GM23338 (cell line): Measurements from ENCODE around the gene NCKAP5. TPM values are rescaled to one million over a fixed set of nuclear protein-coding genes. Genes with fewer than 3 reads are reported as not detected.

Experiments
- ATAC-seq: fragments of 200-7000 bp; cut with Tn5 transposase; 3 replicates; pipeline ENCODE4 v1.9.1; 2020
- DNase-seq: peaks from one replicate; pipeline ENCODE4 v3.0.0-alpha.2; 2015; ENCODE audit warnings: low spot score
- H2AFZ ChIP-seq: fragments of 200-600 bp; sonication (generic); 2 replicates; pipeline ENCODE4 v1.8.0; 2016; ENCODE audit warnings: antibody characterized with exemption, mild to moderate bottlenecking, moderate library complexity
- H3F3A ChIP-seq: fragments of 200-600 bp; sonication (generic); replicated peaks from 2 replicates; pipeline ENCODE4 v1.8.0; 2017; ENCODE audit warnings: antibody characterized with exemption, mixed run types, low read depth
- H3K27ac ChIP-seq: fragments of 200-600 bp; sonication (generic); 2 replicates; pipeline ENCODE4 v1.6.1; 2016; ENCODE audit warnings: low read depth
- H3K27me3 ChIP-seq: fragments of 200-600 bp; sonication (generic); 2 replicates; pipeline ENCODE4 v1.8.0; 2016; ENCODE audit warnings: mild to moderate bottlenecking, mixed run types, moderate library complexity; ENCODE audit not compliant: insufficient read depth
- H3K36me3 ChIP-seq: fragments of 200-600 bp; sonication (generic); 2 replicates; pipeline ENCODE4 v1.8.0; 2016; ENCODE audit warnings: mild to moderate bottlenecking; ENCODE audit not compliant: insufficient read depth
- H3K4me1 ChIP-seq: fragments of 200-600 bp; sonication (generic); 2 replicates; pipeline ENCODE4 v1.8.0; 2016; ENCODE audit warnings: mild to moderate bottlenecking, moderate library complexity; ENCODE audit not compliant: insufficient read depth
- H3K4me2 ChIP-seq: fragments of 200-600 bp; sonication (generic); 2 replicates; pipeline ENCODE4 v1.7.1; 2017; ENCODE audit warnings: mixed run types
- H3K4me3 ChIP-seq: fragments of 200-600 bp; sonication (generic); 2 replicates; pipeline ENCODE4 v1.6.1; 2016; ENCODE audit warnings: mixed run types
- H3K79me2 ChIP-seq: fragments of 200-600 bp; sonication (generic); replicated peaks from 2 replicates; pipeline ENCODE4 v1.8.0; 2017; ENCODE audit warnings: mild to moderate bottlenecking; ENCODE audit not compliant: insufficient read depth
- H3K9me2 ChIP-seq: fragments of 200-600 bp; sonication (generic); 2 replicates; pipeline ENCODE4 v1.8.0; 2017; ENCODE audit not compliant: insufficient read depth
- H4K20me1 ChIP-seq: fragments of 200-600 bp; sonication (generic); replicated peaks from 2 replicates; pipeline ENCODE4 v1.8.0; 2017; ENCODE audit warnings: mild to moderate bottlenecking; ENCODE audit not compliant: insufficient read depth
- H3K27ac Mint-ChIP-seq: 2 replicates; pipeline ENCODE4 v1.8.0; 2020; ENCODE audit warnings: inconsistent platforms, mild to moderate bottlenecking, moderate library complexity, mixed read lengths
- H3K27me3 Mint-ChIP-seq: 3 replicates; pipeline ENCODE4 v1.8.0; 2022; ENCODE audit warnings: low read depth, mild to moderate bottlenecking, moderate library complexity, mixed read lengths, inconsistent platforms; ENCODE audit not compliant: insufficient read depth, poor library complexity
- H3K36me3 Mint-ChIP-seq: 3 replicates; pipeline ENCODE4 v1.8.0; 2021; ENCODE audit warnings: low read depth, mild to moderate bottlenecking, inconsistent platforms, moderate library complexity, mixed read lengths
- H3K4me1 Mint-ChIP-seq: 3 replicates; pipeline ENCODE4 v1.8.0; 2020; ENCODE audit warnings: mild to moderate bottlenecking, inconsistent platforms, mixed read lengths
- H3K4me3 Mint-ChIP-seq: 3 replicates; pipeline ENCODE4 v1.8.0; 2021; ENCODE audit warnings: moderate library complexity, mild to moderate bottlenecking, inconsistent platforms, mixed read lengths
- H3K9me3 Mint-ChIP-seq: 3 replicates; pipeline ENCODE4 v1.8.0; 2020; ENCODE audit warnings: moderate library complexity, mild to moderate bottlenecking, inconsistent platforms, mixed read lengths
- CREB1 ChIP-seq: fragments of 250-450 bp; sonication (Bioruptor Pico); IDR thresholded peaks from 2 replicates; pipeline ENCODE4 v1.5.0; 2020; ENCODE audit warnings: low read depth, mild to moderate bottlenecking, moderate library complexity
- EZH2 ChIP-seq: fragments of 200-600 bp; sonication (generic); IDR thresholded peaks from one replicate; pipeline ENCODE4 v1.8.0; 2017; ENCODE audit warnings: antibody characterized with exemption, mild to moderate bottlenecking, low read depth; ENCODE audit not compliant: unreplicated experiment
- EZH2phosphoT487 ChIP-seq: fragments of 200-600 bp; sonication (generic); IDR thresholded peaks from one replicate; pipeline ENCODE4 v1.8.1; 2018; ENCODE audit warnings: antibody characterized with exemption; ENCODE audit not compliant: unreplicated experiment
- JUNB ChIP-seq: IDR thresholded peaks from one replicate; pipeline ENCODE4 v1.6.1; 2016; ENCODE audit warnings: antibody characterized with exemption; ENCODE audit not compliant: unreplicated experiment
- NANOG ChIP-seq: IDR thresholded peaks from 2 replicates; pipeline ENCODE4 v1.6.1; 2016; ENCODE audit warnings: antibody characterized with exemption, borderline replicate concordance
- POLR2AphosphoS5 ChIP-seq: IDR thresholded peaks from 2 replicates; pipeline ENCODE4 v1.6.1; 2016; ENCODE audit warnings: antibody characterized with exemption, low read depth
- STAT1 ChIP-seq: IDR thresholded peaks from one replicate; pipeline ENCODE4 v1.6.1; 2016; ENCODE audit warnings: antibody characterized with exemption; ENCODE audit not compliant: unreplicated experiment
- ZNF114 ChIP-seq: fragments of 250-450 bp; sonication (Bioruptor Pico); IDR thresholded peaks from 2 replicates; pipeline ENCODE4 v1.5.0; 2020; ENCODE audit warnings: mild to moderate bottlenecking, moderate library complexity
- ZNF331 ChIP-seq: fragments of 250-450 bp; sonication (Bioruptor Pico); IDR thresholded peaks from 2 replicates; pipeline ENCODE4 v1.5.0; 2020; ENCODE audit warnings: low read depth, mild to moderate bottlenecking, moderate library complexity
- polyA plus RNA-seq: library from polyadenylated mRNA; unstranded; fragments of >200 nt; fragmentation: Nextera tagmentation; extraction: Ambion mirVana; gene quantifications from 2 replicates; pipeline ENCODE4 v1.2.1, GENCODE V29; 2016
- total RNA-seq: library from RNA; depleted of rRNA; stranded (reverse); fragments of >200 nt; shearing (Covaris generic); gene quantifications from 2 replicates; pipeline ENCODE4 v1.2.3, GENCODE V29; 2014
- TF ChIP-seq, protein P1 (sequence below): IDR thresholded peaks from 2 replicates; pipeline ENCODE4 v1.6.1; 2016; ENCODE audit warnings: antibody characterized with exemption
- TF ChIP-seq, protein P2 (sequence below), 2 experiments: fragments of 200-600 bp in 1 of 2; sonication (generic) in 1 of 2; conservative IDR thresholded peaks; 2 replicates each; pipeline versions ENCODE4 v1.5.1 to v1.6.1; 2016 to 2017; ENCODE audit warnings: antibody characterized with exemption in 2 of 2, low read depth in 2 of 2, mild to moderate bottlenecking in 2 of 2, moderate library complexity in 1 of 2
- TF ChIP-seq, protein P3 (sequence below): fragments of 250-450 bp; sonication (Bioruptor Pico); IDR thresholded peaks from 2 replicates; pipeline ENCODE4 v1.5.0; 2020; ENCODE audit warnings: mild to moderate bottlenecking, moderate library complexity
- TF ChIP-seq, protein P4 (sequence below): IDR thresholded peaks from one replicate; pipeline ENCODE4 v1.6.1; 2018; ENCODE audit warnings: antibody characterized with exemption; ENCODE audit not compliant: unreplicated experiment

NCKAP5 gene
- total and polyA plus RNA-seq, 2 experiments from 2014 or later: 0.34 to 0.73 TPM

DNA sequence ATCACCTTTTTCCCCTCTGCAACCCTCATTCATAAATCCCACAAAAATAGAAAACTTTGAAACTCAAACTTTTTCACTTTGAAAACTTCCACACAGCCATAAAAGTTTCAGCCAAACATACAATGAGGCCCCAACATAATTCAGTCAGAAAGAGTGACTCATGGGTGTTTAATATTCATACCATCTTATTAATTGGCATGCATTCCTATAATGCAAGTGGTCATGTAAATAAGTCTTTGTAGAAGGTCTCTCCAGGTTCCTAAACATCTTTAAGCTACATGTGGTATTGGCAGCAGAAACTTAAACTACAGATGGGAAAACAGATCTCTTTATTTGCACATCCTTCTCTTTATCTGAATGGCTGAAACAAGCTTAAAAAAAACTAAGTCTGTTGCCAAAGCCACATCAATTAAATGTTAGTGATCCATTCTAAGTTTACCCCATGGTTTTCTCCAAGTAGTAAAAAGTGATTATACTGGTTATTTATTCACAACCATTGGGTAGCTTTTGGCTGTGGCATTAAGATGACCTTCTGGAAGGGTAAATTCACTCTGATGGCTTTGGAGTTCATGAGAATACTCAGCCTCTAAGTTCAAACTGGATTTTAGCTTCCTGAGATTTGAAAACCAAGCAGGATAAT lies 828.1 kb downstream of the NCKAP5 start:
- H3K27ac Mint-ChIP-seq: no peak overlapping the region
- Histone ChIP-seq H3K9me2 (0 out of 2 replicates have a peak, but pooled peaks cover 5% of the 10 kb centered on the region), H3K79me2 (no peaks in the 10 kb centered on the region), H3F3A (no peaks in the 10 kb centered on the region), H3K4me1 (0 out of 2 replicates have a peak, but pooled peaks cover 6% of the 10 kb centered on the region), H3K27me3 (no peaks in the 10 kb centered on the region), H4K20me1 (no peaks in the 10 kb centered on the region), H3K36me3 (no peaks in the 10 kb centered on the region), H3K27ac (no peak overlapping the region), H3K4me2 (no peak overlapping the region), H3K4me3 (no peak overlapping the region), H2AFZ (no peak overlapping the region)
- peaks cover 7% of the 10 kb centered on the region; the same call in 2 of the 3 replicates for H3K4me1 Mint-ChIP-seq
- no peak for ATAC-seq
- no peak overlapping the region for H3K4me3 Mint-ChIP-seq
- no peaks in the 10 kb centered on the region for H3K36me3 Mint-ChIP-seq
- TF ChIP-seq, protein P1, sequence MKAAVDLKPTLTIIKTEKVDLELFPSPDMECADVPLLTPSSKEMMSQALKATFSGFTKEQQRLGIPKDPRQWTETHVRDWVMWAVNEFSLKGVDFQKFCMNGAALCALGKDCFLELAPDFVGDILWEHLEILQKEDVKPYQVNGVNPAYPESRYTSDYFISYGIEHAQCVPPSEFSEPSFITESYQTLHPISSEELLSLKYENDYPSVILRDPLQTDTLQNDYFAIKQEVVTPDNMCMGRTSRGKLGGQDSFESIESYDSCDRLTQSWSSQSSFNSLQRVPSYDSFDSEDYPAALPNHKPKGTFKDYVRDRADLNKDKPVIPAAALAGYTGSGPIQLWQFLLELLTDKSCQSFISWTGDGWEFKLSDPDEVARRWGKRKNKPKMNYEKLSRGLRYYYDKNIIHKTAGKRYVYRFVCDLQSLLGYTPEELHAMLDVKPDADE: no peak
- TF ChIP-seq, protein P2, sequence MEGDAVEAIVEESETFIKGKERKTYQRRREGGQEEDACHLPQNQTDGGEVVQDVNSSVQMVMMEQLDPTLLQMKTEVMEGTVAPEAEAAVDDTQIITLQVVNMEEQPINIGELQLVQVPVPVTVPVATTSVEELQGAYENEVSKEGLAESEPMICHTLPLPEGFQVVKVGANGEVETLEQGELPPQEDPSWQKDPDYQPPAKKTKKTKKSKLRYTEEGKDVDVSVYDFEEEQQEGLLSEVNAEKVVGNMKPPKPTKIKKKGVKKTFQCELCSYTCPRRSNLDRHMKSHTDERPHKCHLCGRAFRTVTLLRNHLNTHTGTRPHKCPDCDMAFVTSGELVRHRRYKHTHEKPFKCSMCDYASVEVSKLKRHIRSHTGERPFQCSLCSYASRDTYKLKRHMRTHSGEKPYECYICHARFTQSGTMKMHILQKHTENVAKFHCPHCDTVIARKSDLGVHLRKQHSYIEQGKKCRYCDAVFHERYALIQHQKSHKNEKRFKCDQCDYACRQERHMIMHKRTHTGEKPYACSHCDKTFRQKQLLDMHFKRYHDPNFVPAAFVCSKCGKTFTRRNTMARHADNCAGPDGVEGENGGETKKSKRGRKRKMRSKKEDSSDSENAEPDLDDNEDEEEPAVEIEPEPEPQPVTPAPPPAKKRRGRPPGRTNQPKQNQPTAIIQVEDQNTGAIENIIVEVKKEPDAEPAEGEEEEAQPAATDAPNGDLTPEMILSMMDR (conservative IDR thresholded peaks at IDR 0.05; ENCODE audit: low read depth in 2 of 2): no peak
- TF ChIP-seq JUNB (no peak), EZH2phosphoT487 (no peak), POLR2AphosphoS5 (no peak), ZNF114 (no peak), NANOG (no peak), ZNF331 (CRISPR knock-in tag) (no peak), CREB1 (CRISPR knock-in tag) (no peak), EZH2 (no peak), STAT1 (no peak)
- TF ChIP-seq, protein P3, sequence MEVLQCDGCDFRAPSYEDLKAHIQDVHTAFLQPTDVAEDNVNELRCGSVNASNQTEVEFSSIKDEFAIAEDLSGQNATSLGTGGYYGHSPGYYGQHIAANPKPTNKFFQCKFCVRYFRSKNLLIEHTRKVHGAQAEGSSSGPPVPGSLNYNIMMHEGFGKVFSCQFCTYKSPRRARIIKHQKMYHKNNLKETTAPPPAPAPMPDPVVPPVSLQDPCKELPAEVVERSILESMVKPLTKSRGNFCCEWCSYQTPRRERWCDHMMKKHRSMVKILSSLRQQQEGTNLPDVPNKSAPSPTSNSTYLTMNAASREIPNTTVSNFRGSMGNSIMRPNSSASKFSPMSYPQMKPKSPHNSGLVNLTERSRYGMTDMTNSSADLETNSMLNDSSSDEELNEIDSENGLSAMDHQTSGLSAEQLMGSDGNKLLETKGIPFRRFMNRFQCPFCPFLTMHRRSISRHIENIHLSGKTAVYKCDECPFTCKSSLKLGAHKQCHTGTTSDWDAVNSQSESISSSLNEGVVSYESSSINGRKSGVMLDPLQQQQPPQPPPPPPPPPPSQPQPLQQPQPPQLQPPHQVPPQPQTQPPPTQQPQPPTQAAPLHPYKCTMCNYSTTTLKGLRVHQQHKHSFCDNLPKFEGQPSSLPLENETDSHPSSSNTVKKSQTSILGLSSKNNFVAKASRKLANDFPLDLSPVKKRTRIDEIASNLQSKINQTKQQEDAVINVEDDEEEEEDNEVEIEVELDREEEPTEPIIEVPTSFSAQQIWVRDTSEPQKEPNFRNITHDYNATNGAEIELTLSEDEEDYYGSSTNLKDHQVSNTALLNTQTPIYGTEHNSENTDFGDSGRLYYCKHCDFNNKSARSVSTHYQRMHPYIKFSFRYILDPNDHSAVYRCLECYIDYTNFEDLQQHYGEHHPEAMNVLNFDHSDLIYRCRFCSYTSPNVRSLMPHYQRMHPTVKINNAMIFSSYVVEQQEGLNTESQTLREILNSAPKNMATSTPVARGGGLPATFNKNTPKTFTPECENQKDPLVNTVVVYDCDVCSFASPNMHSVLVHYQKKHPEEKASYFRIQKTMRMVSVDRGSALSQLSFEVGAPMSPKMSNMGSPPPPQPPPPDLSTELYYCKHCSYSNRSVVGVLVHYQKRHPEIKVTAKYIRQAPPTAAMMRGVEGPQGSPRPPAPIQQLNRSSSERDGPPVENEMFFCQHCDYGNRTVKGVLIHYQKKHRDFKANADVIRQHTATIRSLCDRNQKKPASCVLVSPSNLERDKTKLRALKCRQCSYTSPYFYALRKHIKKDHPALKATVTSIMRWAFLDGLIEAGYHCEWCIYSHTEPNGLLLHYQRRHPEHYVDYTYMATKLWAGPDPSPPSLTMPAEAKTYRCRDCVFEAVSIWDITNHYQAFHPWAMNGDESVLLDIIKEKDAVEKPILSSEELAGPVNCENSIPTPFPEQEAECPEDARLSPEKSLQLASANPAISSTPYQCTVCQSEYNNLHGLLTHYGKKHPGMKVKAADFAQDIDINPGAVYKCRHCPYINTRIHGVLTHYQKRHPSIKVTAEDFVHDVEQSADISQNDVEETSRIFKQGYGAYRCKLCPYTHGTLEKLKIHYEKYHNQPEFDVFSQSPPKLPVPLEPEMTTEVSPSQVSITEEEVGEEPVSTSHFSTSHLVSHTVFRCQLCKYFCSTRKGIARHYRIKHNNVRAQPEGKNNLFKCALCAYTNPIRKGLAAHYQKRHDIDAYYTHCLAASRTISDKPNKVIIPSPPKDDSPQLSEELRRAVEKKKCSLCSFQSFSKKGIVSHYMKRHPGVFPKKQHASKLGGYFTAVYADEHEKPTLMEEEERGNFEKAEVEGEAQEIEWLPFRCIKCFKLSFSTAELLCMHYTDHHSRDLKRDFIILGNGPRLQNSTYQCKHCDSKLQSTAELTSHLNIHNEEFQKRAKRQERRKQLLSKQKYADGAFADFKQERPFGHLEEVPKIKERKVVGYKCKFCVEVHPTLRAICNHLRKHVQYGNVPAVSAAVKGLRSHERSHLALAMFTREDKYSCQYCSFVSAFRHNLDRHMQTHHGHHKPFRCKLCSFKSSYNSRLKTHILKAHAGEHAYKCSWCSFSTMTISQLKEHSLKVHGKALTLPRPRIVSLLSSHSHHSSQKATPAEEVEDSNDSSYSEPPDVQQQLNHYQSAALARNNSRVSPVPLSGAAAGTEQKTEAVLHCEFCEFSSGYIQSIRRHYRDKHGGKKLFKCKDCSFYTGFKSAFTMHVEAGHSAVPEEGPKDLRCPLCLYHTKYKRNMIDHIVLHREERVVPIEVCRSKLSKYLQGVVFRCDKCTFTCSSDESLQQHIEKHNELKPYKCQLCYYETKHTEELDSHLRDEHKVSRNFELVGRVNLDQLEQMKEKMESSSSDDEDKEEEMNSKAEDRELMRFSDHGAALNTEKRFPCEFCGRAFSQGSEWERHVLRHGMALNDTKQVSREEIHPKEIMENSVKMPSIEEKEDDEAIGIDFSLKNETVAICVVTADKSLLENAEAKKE: no peak
- TF ChIP-seq, protein P4, sequence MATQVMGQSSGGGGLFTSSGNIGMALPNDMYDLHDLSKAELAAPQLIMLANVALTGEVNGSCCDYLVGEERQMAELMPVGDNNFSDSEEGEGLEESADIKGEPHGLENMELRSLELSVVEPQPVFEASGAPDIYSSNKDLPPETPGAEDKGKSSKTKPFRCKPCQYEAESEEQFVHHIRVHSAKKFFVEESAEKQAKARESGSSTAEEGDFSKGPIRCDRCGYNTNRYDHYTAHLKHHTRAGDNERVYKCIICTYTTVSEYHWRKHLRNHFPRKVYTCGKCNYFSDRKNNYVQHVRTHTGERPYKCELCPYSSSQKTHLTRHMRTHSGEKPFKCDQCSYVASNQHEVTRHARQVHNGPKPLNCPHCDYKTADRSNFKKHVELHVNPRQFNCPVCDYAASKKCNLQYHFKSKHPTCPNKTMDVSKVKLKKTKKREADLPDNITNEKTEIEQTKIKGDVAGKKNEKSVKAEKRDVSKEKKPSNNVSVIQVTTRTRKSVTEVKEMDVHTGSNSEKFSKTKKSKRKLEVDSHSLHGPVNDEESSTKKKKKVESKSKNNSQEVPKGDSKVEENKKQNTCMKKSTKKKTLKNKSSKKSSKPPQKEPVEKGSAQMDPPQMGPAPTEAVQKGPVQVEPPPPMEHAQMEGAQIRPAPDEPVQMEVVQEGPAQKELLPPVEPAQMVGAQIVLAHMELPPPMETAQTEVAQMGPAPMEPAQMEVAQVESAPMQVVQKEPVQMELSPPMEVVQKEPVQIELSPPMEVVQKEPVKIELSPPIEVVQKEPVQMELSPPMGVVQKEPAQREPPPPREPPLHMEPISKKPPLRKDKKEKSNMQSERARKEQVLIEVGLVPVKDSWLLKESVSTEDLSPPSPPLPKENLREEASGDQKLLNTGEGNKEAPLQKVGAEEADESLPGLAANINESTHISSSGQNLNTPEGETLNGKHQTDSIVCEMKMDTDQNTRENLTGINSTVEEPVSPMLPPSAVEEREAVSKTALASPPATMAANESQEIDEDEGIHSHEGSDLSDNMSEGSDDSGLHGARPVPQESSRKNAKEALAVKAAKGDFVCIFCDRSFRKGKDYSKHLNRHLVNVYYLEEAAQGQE: no peak
- DNase-seq: no peak
- H3K9me3 Mint-ChIP-seq: no peaks in the 10 kb centered on the region
- no peaks in the 10 kb centered on the region for H3K27me3 Mint-ChIP-seq
